Mesendoderm (in vitro differentiated cells): ENCODE data around the gene AIG1.

Experiments used
- DNase-seq: peaks from one replicate; pipeline ENCODE4 v3.0.0; 2013
- H2AK5ac ChIP-seq: 2 replicates; pipeline ENCODE4 v1.6.1; 2013; ENCODE audit warnings: low read length, inconsistent platforms
- H2BK120ac ChIP-seq: 2 replicates; pipeline ENCODE4 v1.6.1; 2013; ENCODE audit warnings: low read depth, mild to moderate bottlenecking, low read length, moderate library complexity, mixed read lengths
- H2BK15ac ChIP-seq: replicated peaks from 2 replicates; pipeline ENCODE4 v1.6.1; 2013; ENCODE audit warnings: low read depth, mild to moderate bottlenecking, moderate library complexity
- H2BK5ac ChIP-seq: 2 replicates; pipeline ENCODE4 v1.6.1; 2013; ENCODE audit warnings: low read length, inconsistent platforms
- H3K18ac ChIP-seq: 2 replicates; pipeline ENCODE4 v1.6.1; 2013; ENCODE audit warnings: mild to moderate bottlenecking, low read length, mixed read lengths
- H3K23ac ChIP-seq: one replicate; pipeline ENCODE4 v1.6.1; 2013; ENCODE audit warnings: low read length
- H3K27ac ChIP-seq: 2 replicates; pipeline ENCODE4 v1.5.1; 2013; ENCODE audit warnings: low read depth, mild to moderate bottlenecking, inconsistent platforms, low read length, moderate library complexity
- H3K27me3 ChIP-seq: 2 replicates; pipeline ENCODE4 v1.6.1; 2013; ENCODE audit warnings: low read length, control low read depth, mild to moderate bottlenecking, inconsistent platforms; ENCODE audit not compliant: insufficient read depth, poor library complexity
- H3K36me3 ChIP-seq: 2 replicates; pipeline ENCODE4 v1.6.1; 2013; ENCODE audit warnings: low read length, inconsistent platforms; ENCODE audit not compliant: control insufficient read depth, insufficient read depth
- H3K4ac ChIP-seq: one replicate; pipeline ENCODE4 v1.6.1; 2013; ENCODE audit warnings: low read depth, mild to moderate bottlenecking, low read length, moderate library complexity
- H3K4me1 ChIP-seq: 2 replicates; pipeline ENCODE4 v1.6.1; 2013; ENCODE audit warnings: low read depth, low read length, inconsistent platforms; ENCODE audit not compliant: control insufficient read depth
- H3K4me2 ChIP-seq: 2 replicates; pipeline ENCODE4 v1.6.1; 2013; ENCODE audit warnings: low read length
- H3K4me3 ChIP-seq: 2 replicates; pipeline ENCODE4 v1.5.1; 2013; ENCODE audit warnings: mild to moderate bottlenecking, low read length
- H3K56ac ChIP-seq: one replicate; pipeline ENCODE4 v1.6.1; 2013; ENCODE audit warnings: low read length
- H3K79me1 ChIP-seq: 2 replicates; pipeline ENCODE4 v1.6.1; 2013; ENCODE audit warnings: low read length, inconsistent platforms
- H3K79me2 ChIP-seq: 2 replicates; pipeline ENCODE4 v1.6.1; 2013; ENCODE audit warnings: mild to moderate bottlenecking, low read length; ENCODE audit not compliant: control insufficient read depth, insufficient read depth
- H3K9ac ChIP-seq: 2 replicates; pipeline ENCODE4 v1.6.1; 2013; ENCODE audit warnings: low read length, inconsistent platforms
- H4K5ac ChIP-seq: one replicate; pipeline ENCODE4 v1.6.1; 2013; ENCODE audit warnings: low read length
- H4K8ac ChIP-seq: one replicate; pipeline ENCODE4 v1.6.1; 2013; ENCODE audit warnings: low read depth, mild to moderate bottlenecking, control low read depth, low read length, moderate library complexity
- WGBS: extraction: QIAGEN DNeasy Blood & Tissue Kit; methylation state at CpG from one replicate; pipeline ENCODE4 v1.1.7; 2013; ENCODE audit warnings: low lambda C conversion rate, missing lambda C conversion rate; ENCODE audit not compliant: insufficient coverage; ENCODE audit errors: extremely low coverage; 5-methylcytosine and 5-hydroxymethylcytosine counted together

Gene AIG1

GRCh38 chr6:143294265-143294860 lies 233.7 kb downstream of the AIG1 start:
- Histone ChIP-seq H4K5ac (no peak overlapping the region), H3K36me3 (no peaks in the 10 kb centered on the region), H3K9ac (no peak overlapping the region), H3K4me1 (no peaks in the 10 kb centered on the region), H2BK120ac (no peak overlapping the region), H3K56ac (no peak overlapping the region), H3K27ac (no peak overlapping the region), H4K8ac (no peak overlapping the region), H3K4me2 (no peak overlapping the region), H3K18ac (no peak overlapping the region), H3K4me3 (no peak overlapping the region), H3K79me1 (no peaks in the 10 kb centered on the region), H3K79me2 (no peaks in the 10 kb centered on the region), H2AK5ac (no peak overlapping the region), H3K4ac (no peak overlapping the region), H3K23ac (no peak overlapping the region), H2BK5ac (no peak overlapping the region), H2BK15ac (no peak overlapping the region), H3K27me3 (no peaks in the 10 kb centered on the region)
- no CpG with 5 or more reads among the region's 1 CpG for WGBS
- no peak for DNase-seq

GRCh38 chr6:143295932-143296331 lies 235.2 kb downstream of the AIG1 start:
- Histone ChIP-seq H3K23ac (no peak overlapping the region), H3K18ac (no peak overlapping the region), H3K79me1 (no peaks in the 10 kb centered on the region), H2BK15ac (no peak overlapping the region), H3K9ac (no peak overlapping the region), H3K79me2 (no peaks in the 10 kb centered on the region), H2AK5ac (no peak overlapping the region), H3K4me1 (no peaks in the 10 kb centered on the region), H3K27me3 (no peaks in the 10 kb centered on the region), H3K4me2 (no peak overlapping the region), H3K56ac (no peak overlapping the region), H4K8ac (no peak overlapping the region), H3K4me3 (no peak overlapping the region), H3K4ac (no peak overlapping the region), H4K5ac (no peak overlapping the region), H2BK120ac (no peak overlapping the region), H3K27ac (no peak overlapping the region), H3K36me3 (no peaks in the 10 kb centered on the region), H2BK5ac (no peak overlapping the region)
- no peak for DNase-seq
- 100% methylated on average over 1 of the region's 3 CpGs for WGBS

DNA sequence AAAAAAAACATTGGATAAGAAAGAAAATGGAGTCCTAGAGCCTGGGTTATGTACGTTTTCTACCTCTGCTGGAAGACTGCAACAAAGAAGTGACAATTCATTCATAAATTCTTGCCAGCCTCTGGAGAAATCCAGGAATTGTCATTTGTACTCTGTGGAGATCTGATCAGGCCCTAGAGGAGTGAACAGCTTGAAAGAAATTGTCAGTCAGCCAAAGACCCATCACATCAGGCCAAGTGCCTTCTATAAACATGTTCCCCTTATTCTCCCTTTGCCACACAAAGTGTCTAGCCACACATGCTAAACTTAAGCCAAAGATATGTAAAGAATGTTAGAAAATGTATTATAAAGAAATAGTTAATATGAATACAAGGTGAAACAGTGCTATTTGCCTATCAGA lies 237.4 kb downstream of the AIG1 start:
- H3K56ac ChIP-seq, result no peak overlapping the region
- H2BK15ac ChIP-seq, result no peak overlapping the region
- no peak for DNase-seq
- H3K9ac ChIP-seq, result no peak overlapping the region
- no peak overlapping the region for H4K8ac ChIP-seq
- no peak overlapping the region for H3K4me2 ChIP-seq
- H3K23ac ChIP-seq, result no peak overlapping the region
- no peak overlapping the region for H2BK5ac ChIP-seq
- H3K27ac ChIP-seq, result no peak overlapping the region
- H4K5ac ChIP-seq, result no peak overlapping the region
- no peaks in the 10 kb centered on the region for H3K79me2 ChIP-seq
- no peak overlapping the region for H3K4me3 ChIP-seq
- no peak overlapping the region for H2BK120ac ChIP-seq
- no peaks in the 10 kb centered on the region for H3K36me3 ChIP-seq
- WGBS, result no CpG with 5 or more reads among the region's 1 CpG
- no peak overlapping the region for H2AK5ac ChIP-seq
- no peaks in the 10 kb centered on the region for H3K4me1 ChIP-seq
- H3K4ac ChIP-seq, result no peak overlapping the region
- no peak overlapping the region for H3K18ac ChIP-seq
- no peaks in the 10 kb centered on the region for H3K79me1 ChIP-seq
- H3K27me3 ChIP-seq, result no peaks in the 10 kb centered on the region

GRCh38 chr6:143299253-143300166 lies 238.8 kb downstream of the AIG1 start:
- H2BK120ac ChIP-seq, result no peak overlapping the region
- H3K4ac ChIP-seq, result no peak overlapping the region
- H3K79me2 ChIP-seq, result no peaks in the 10 kb centered on the region
- DNase-seq, result peak; percentile 17
- H3K4me1 ChIP-seq, result no peaks in the 10 kb centered on the region
- no peaks in the 10 kb centered on the region for H3K79me1 ChIP-seq
- no peak overlapping the region for H2BK5ac ChIP-seq
- no peak overlapping the region for H3K27ac ChIP-seq
- no peak overlapping the region for H4K5ac ChIP-seq
- no peaks in the 10 kb centered on the region for H3K36me3 ChIP-seq
- no peak overlapping the region for H3K9ac ChIP-seq
- no peak overlapping the region for H3K23ac ChIP-seq
- H2BK15ac ChIP-seq, result no peak overlapping the region
- no peak overlapping the region for H2AK5ac ChIP-seq
- WGBS, result no CpG with 5 or more reads among the region's 6 CpGs
- no peak overlapping the region for H3K18ac ChIP-seq
- no peak overlapping the region for H3K4me3 ChIP-seq
- no peaks in the 10 kb centered on the region for H3K27me3 ChIP-seq
- no peak overlapping the region for H4K8ac ChIP-seq
- H3K4me2 ChIP-seq, result no peak overlapping the region
- H3K56ac ChIP-seq, result no peak overlapping the region

DNA sequence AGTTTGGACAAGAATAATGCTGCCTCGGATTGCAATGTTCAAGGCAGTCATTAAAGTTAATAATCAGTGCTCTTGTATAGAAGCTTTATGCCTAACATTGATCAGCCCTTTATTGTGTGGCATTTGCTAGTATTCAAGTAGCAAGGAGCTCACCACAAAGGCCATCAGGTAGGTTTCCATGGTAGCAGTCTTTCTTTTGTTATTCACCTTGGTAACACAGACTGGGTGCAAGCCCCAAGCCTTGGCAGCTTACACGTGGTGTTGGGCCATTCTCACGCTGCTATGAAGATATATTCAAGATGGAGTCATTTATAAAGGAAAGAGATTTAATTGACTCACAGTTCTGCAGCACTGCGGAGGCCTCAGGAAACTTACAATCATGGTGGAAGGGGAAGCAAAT lies 240.5 kb downstream of the AIG1 start:
- H3K4ac ChIP-seq, result no peak overlapping the region
- H3K4me1 ChIP-seq, result no peaks in the 10 kb centered on the region
- peak; percentile 28 for DNase-seq
- no peak overlapping the region for H2BK5ac ChIP-seq
- H4K5ac ChIP-seq, result no peak overlapping the region
- no peak overlapping the region for H3K9ac ChIP-seq
- H3K79me1 ChIP-seq, result no peaks in the 10 kb centered on the region
- H3K4me2 ChIP-seq, result no peak overlapping the region
- H4K8ac ChIP-seq, result no peak overlapping the region
- H3K79me2 ChIP-seq, result no peaks in the 10 kb centered on the region
- H3K18ac ChIP-seq, result no peak overlapping the region
- H3K27me3 ChIP-seq, result no peaks in the 10 kb centered on the region
- no peak overlapping the region for H3K27ac ChIP-seq
- H3K56ac ChIP-seq, result no peak overlapping the region
- H3K23ac ChIP-seq, result no peak overlapping the region
- no peak overlapping the region for H3K4me3 ChIP-seq
- H2BK15ac ChIP-seq, result no peak overlapping the region
- no peak overlapping the region for H2AK5ac ChIP-seq
- no CpG with 5 or more reads among the region's 4 CpGs for WGBS
- no peak overlapping the region for H2BK120ac ChIP-seq
- no peaks in the 10 kb centered on the region for H3K36me3 ChIP-seq
